GM21619 (cell line): ENCODE results near the gene SMPD3.

Source experiments
- ATAC-seq: cut with Tn5 transposase; IDR thresholded peaks from one replicate; pipeline ENCODE4 v1.9.1; 2021; ENCODE audit not compliant: unreplicated experiment

Gene SMPD3

GRCh38 chr16:68371706-68372380, 76.5 kb downstream of the SMPD3 start:
- ATAC-seq, result no peak

GRCh38 chr16:68371276-68371651, 77.0 kb downstream of the SMPD3 start:
- no peak for ATAC-seq

- no peak for ATAC-seq
Observed at GRCh38 chr16:68370581-68371275, 77.6 kb downstream of the SMPD3 start.

- peak; percentile 43 for ATAC-seq
Observed at GRCh38 chr16:68369697-68370580, 78.4 kb downstream of the SMPD3 start.

GRCh38 chr16:68369168-68369567, 79.1 kb downstream of the SMPD3 start:
- no peak for ATAC-seq

DNA sequence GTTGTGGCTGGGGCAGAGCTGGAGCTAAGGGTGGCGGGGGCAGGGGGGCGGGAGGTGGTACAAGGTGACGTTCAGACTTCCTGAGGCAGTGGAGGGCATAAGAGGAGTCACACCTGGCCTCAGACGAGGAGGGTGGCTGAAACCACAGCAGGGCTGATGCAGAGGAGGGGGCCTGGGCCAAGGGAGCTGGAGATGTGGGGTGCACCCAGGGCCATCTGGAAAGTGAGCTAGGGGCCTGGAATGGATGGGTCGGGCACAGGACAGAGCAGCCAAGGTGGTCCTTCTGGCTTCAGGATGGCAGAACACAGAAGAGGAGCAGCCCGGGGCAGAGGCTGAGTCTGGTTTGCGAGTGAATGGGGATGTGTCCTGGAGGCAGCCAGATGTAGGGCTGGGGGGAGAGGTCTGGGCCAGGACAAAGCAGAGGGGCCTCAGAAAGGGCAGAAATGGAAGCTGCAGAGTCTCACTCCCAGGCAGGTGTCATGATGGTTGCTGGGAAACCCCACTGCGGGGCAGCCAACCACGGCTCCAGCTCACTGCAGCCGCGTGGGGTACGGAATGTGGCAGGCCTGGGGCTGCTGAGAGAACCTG, 79.9 kb downstream of the SMPD3 start:
- ATAC-seq, result no peak

GRCh38 chr16:68367891-68368290, 80.4 kb downstream of the SMPD3 start:
- no peak for ATAC-seq

DNA sequence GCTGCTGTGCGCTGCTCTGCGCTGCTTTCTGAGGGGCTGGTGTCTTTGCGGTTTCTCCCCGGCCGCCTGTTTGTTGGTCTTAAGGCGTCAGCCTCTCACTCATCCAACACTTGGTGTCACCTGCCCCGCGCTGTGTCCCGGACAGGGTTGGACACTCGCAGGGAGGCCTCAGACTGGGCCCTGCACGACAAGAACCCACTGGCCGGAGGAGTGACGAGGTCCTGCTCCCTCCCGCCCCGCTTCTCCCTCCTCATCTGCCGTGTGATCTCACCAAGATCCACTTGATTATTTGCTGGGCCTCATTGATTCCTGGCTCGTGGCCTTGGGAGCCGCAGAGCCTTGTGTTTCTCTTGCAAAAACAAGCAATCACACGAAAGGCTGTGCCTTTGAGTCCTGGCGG, 80.9 kb downstream of the SMPD3 start:
- ATAC-seq, result no peak

DNA sequence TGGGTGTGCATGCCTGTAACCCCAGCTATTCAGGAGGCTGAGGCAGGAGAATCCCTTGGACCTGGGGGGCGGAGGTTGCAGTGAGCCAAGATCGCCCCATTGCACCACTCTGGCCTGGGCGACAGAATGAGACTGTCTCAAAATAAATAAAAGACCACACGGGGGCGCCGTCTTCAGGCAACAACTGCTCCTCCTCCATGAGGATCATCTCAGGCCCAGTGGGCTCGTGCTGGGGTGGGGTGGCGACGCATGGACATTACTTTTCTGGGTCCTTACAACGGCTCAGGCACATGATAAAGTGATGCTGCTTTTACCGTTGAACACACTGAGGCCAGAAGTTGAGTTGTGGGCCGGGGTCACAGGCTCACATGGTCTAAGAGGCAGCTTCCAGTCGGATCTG, 81.3 kb downstream of the SMPD3 start:
- ATAC-seq, result no peak

DNA sequence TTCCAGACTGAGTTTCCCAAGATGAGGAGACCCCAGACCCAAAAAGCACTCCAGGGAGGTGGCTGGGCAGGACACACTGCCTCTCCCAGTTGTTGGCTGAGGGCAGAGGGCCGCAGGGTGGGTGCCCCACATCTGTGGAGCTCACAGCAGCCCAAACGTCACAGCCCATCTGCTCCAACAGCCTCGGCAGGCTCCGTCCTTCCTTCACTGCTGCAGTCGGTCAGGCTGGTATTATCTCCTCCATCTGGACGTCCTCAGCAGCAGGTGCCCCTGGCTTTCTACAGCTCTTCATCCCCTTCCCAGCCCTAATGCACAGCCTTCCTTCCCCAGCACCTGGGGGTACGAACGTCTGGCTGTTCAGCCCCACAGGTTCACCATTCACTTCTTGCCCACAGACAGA, 82.2 kb downstream of the SMPD3 start:
- no peak for ATAC-seq

GRCh38 chr16:68365167-68365817, 83.0 kb downstream of the SMPD3 start:
- no peak for ATAC-seq

DNA sequence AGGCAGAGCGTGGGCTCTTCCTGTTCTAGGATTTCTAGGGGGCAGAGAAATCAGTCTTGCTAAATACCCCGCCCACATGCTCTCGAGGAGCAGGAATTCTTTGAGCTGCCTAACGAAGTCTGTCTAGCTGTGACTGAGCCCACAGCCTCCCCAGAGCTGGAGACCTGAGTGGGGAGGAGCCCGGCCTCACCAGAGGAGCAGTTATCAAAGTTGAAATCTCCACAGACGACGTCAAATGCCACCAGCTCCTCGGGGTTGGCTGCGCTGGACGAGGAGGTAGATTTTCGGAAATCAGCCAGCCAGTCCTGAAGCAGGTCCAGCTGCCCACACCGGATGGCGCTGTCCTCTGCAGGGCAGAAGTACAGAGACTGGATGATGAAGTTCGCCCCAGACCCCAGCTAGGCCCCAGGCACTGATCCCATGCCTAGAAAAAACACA, 83.7 kb downstream of the SMPD3 start:
- no peak for ATAC-seq

GRCh38 chr16:68363658-68364521, 84.4 kb downstream of the SMPD3 start:
- ATAC-seq, result no peak

DNA sequence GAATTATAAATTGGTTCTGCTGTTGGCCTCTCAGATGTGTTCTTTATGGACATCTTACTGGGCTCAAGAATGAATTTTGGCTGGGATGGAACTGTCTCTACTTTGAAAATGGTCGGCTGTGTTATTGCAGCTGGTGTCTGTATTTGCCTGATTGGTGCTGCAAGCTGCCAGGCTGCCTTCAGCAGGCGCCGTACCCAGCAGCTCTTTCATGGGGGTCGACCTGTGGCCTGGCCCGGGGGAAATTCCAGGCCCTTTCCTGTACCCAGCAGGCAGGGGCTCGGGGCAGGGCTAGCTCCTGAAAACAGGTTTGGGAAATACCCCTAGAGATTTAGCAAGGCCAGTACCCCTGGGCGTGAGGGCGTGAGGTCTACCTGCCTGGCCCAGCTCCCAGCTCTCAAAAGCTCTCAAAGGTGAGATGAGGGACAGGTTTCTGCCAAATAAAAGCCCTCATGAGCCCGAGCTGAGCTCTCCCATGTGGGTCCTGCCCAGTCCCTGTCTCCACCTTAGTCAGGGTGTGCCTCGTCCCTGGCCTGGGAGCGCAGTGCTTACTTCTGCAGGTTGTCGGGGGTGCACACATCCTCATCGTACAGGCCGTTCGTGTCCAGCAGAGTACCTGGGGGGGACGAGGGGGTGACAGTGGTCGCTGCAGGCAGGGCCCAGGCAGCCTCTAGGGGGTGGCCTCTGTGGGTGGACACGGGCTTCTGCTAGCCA, 85.2 kb downstream of the SMPD3 start:
- ATAC-seq, result no peak

GRCh38 chr16:68362262-68362913, 85.9 kb downstream of the SMPD3 start:
- ATAC-seq, result no peak

DNA sequence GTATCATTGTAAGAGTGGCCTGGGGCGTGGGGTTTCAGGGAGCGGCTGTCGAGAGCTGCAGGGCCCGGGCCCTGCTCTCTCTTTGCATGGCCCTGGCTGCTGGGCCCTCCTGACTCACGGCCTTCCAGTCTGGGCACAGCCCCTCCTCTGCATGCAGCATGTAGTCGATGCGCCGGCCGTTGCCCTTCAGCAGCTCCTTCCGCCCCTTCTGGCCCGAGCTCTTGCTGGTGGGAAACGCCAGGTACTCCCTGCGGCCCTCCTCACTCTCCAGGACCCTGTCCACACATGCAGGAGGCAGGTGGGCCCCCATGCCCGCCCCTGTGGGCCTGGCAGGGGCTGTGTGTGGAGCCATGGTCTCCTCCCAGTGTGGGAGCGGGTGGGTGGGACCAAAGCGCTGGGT, 86.8 kb downstream of the SMPD3 start:
- no peak for ATAC-seq

- ATAC-seq, result no peak
Observed at GRCh38 chr16:68360956-68361355, 87.4 kb downstream of the SMPD3 start.

DNA sequence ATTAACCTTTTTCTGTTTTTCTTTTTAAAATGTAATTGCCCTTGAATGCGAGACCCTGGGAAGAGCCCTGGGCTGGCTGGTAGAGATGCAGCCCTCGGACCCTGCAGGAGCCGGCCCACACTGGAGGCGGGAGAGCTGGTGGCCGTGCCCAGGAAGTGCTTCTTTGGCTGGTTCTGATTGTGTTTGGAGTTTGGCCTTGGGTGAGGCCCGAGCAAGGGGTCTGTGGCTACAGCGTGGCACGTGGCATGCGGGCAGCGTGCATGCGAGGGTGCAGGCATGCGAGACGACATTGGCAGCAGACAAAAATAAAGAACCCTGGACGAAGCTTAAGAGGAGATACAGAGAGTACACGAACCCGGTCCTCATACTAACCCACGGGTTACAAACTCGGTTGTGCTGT, 87.8 kb downstream of the SMPD3 start:
- no peak for ATAC-seq
